GM21447 (cell line): ENCODE results near the gene PICK1.

Source experiments
- ATAC-seq: cut with Tn5 transposase; IDR thresholded peaks from one replicate; pipeline ENCODE4 v1.9.1; 2021; ENCODE audit not compliant: unreplicated experiment

PICK1 gene

DNA sequence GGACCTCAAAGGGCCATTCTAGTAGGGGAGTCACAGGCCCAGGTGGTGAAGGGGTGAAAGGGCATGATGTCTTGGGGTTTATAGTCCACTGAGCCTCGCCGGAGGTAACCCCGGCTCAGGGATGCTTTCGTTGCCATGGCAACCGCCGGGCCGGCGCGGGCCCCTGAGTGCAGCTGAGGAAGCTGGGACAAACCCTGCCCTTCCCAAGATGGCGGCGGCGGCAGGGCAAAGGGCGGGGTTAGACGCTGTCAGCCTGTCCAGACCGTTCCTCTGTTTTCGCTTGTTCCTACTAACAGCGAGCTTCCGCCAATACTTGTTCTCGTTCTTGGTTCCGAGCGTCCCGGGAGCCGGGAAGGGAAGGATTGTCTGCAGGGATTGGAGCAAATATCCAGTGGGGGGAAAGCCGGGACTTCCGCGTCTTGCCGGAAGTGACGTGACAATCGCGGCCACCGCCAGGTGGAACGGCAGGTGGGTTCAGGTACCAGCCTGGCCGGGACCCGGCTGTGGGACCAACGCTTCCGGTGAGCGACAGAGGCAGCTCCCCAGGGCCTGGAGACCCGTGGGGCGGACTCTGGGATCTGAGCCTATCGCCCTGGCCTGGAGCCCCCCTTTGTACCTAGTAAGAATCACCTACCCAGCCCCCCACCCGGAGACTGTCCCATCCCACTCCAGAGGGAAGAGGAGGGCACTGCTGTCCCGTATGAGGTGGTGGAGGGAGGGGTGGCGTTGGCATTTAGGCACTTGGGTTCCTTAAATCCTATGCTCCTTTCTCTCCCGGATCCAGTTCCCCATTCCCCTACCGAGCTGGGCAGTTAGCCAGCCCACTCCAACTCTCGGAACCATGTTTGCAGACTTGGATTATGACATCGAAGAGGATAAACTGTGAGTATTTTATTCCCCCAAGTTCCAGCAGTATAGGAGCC is at the start of gene PICK1:
PICK1 (plus strand) TSS at position 436 of the 923 bp plus-strand sequence; CDS start at position 842, 406 bp downstream.
- ATAC-seq, result no peak

DNA sequence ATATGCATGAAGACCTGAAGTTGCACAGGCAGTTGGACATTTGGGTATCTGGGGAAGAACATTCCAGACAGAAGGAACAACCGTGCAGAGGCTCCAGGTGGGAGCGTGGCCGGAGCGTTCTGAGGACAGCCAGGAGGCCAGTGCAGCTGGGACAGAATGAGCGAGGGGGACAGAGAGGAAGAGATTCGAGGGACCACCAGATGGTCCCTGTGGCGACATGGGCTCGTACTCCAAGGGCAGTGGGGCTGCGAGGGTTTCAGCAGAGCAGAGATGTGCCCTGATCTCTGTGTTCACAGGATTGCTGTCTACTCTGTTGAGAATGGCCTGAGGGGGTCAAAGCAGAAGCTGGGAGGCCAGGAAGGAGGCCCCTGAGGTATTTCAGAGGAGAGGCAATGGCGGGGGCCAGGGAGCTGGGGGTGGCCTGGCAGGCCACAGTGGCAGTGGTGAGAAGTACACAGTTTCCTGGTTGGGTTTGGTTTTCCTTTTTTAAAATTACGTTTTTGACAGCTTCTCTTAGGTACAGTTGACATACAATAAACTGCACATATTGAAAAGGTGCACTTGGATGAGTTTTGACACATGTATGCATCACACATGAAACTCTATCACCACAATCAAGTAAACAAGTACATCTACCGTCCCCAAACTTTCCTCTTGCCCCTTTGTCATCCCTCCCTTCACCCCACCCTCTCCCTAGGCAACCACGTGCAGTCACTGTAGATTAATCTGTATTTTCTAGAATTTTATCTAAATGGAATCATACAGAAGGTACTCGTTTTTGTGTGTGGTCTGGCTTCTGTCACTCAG is 48.0 kb upstream of the PICK1 start:
- ATAC-seq, result no peak

DNA sequence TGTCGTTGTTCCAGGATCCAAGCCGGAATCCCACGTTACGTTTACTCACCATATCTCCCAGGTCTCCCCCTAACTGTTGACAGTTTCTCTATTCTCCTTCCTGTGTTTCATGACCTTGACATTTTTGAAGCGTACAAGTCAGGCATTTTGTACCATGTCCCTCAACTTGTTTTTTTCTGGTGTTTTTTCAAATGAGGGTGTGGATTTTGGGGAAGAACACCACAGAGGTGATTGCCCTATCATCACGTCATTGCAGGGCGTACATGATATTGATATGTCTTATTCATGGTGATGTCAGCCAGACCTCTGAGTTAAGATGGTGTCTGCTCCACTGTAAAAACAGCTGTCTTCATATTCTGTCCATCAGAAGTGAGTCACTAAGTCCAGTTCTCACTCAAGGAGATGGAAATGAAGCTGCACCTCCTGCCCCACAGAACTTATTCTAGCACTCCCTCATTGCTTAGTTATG is 44.6 kb upstream of the PICK1 start:
- ATAC-seq, result no peak

DNA sequence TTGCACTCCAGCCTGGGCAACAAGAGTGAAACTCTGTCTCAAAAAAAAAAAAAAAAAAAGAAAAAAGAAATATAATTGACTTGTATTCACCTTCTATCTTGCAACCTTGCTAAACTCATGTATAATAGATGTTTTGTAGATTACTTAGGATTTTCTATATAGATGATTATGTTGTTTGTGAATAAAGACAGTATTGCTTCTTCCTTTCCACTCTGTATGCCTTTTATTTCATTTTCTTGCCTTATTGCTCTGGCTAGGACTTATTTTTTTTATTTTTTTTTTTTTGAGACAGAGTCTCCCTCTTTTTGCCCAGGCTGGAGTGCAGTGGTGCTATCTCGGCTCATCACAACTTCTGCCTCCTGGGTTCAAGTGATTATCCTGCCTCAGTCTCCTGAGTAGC is 43.1 kb upstream of the PICK1 start:
- no peak for ATAC-seq

DNA sequence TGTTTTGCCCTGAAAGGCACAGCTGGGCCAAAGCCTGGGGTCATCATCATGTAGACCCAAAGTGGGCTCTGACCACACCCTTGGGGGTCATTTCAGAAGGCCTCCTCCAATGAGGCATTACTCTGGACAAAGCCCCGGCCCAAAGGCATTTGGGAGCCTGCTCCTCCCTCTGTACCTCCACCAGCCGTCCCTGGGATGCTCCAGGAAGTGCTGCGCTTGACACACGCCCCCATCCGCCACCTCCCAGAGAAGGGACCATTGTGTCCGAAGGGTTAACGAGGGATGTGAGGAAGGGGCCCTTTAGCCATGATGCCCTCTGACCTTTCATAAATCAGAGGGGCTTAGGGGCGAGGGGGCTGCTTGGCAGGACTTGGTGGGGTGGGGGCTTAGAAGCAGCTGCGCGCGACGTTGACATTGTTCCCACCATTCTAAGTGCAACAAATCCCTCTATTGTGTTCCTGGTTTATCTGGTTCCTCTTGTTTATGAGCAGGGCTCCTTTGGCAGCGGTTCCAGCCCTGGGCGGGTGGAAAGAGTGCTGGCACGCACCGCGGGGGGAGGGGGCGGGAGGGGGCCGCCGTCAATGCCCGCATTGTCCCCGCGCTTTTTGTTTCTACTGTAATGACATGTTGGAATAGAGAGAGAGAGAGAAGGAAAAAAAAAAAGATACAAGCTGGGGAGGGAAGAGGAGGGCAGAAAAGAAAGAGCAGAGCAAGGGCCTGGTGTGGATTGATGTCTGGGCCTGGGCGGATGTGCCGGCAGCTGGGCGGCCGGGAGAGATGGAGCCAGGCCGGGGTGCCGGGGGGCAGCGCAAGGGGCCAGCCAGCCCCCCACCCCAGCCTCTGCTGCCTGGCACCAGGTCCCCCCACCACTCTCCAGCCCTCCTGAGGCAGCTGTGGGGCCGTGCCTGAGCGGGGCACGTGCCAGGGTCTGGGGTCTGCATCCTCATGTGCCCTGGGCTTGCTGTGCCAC is 40.7 kb upstream of the PICK1 start:
- no peak for ATAC-seq

DNA sequence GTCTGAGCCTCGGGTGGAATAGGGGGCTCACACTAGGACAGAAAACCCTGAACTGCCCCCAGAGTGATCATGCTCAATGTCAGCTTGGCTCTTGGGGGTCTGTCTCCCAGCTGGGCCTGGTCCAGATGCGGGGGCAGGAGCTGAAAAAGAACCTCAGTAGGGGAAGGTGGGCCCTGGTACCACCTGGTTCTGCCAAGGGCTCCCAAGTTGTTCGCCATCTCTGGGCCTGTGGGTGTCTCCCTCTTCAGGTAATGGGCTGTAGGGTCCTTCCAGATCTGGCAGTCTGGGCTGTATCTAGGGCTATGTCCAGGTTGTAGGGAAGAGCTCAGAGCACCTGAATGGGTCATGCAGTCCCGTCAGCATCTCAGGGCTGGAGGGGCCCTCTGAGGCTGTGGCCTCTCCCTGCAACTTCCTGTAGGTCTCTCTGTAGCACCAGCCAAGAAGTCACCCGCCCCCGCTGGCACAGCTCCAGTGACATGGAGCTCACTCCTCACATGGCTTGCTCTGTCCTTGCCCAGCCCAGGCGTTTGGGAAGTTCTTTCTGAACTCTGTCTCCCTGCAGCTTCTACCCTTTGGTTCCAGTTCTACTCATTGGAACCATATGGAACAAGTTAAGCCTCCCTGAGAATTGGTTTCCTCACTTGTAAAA is 39.8 kb upstream of the PICK1 start:
- ATAC-seq, result no peak

DNA sequence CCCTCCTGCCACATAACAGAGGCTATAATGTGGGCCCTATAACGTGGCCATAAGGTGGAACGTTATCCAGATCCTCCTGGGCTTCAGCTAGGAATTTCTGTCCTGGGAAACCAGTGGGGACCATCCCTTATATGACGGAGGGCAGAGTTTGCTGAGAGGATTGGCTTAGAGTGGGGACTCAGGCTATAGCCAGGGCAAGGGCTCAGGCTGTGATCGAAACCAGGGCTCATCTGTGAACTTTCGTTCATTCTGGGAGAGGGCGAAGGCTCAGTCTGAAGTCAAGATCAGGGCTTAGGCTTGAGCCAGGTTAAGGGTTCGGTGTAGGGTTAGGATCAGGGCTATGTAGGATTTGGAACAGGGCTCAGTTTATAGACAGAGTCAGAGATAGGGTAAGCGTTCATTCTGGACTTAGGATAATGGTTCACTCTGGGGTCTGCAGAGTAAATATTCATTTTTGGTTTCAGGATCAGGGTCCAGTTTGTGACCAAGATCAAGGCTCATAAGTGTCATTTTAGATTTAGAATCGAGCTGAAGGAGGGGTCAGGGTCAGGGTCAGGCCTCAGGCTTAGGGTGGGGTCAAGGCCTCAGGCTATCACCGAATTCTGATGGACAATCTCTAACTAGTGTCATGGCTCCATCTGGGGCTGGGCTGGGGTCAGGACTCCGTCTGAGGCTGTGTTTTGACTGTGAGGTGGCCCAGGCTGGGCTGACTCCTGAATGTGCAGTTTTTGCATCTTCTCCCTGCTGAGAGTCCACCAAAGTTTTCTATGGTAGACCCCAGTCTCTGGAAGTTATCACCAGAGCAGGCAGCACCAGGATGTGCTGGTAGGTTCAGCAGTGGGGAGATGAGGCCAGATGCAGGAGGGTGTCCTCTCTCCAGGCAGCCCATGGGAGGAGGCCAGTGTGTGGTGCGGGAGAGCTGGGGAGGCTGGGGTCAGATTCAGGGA is 39.0 kb upstream of the PICK1 start:
- no peak for ATAC-seq

DNA sequence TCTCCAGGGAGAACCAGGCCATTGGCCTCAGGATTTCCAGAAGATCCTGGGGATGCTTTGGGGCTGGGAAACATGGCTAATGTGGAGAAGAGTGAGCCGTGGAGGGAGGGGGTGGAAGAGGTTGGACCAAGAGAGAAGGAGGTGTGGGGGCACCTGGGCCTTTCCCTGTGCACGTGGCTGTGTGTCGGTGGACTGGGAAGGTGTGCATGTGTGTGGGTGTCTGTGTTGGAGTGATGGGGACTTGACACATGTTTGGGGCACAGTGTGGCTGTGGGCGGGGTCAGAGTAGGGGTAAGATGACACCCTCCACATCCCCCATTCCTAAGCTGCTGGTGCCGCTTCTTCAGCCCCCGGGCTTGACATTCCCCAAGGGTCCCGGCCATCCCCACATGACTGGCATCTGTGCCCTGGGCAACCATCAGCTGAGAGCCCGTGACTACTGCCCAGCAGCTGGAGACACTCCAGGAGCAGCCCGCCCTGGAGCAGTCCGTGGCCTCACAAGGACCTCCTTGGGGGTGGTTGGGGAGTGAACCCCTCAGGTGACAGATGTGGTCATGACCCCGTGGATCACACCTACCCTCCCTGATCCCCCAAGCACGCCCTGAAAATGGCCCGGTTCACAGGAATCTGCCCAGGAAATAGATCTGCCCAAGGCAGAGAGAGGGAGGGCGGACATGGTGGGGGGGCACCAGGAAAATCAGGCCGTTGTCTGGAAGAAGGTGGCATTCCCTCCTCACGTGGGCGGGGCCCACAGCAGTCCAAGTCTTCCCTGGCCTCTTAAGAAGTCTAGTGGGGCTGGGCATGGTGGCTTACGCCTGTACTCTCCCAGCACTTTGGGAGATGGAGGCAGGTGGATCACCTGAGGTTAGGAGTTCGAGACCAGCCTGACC is 38.0 kb upstream of the PICK1 start:
- no peak for ATAC-seq

DNA sequence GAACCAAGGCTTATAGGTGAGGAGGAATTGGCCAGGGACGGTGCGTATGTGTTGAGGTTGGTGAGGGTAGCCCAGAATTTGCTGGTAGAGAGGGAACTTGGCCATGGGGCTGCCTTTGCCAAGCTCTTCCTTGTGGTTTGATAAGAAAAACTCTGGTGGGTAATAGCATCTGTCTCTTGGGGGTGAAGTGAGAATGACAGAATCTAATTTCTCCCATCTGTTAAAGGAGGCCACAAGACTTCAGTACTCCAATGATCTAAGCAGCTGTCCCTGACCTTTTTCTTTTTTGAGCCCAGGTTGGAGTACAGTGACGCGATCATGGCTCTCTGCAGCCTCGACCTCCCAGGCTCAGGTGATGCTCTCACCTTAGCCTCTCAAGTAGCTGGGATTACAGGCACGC is 36.0 kb upstream of the PICK1 start:
- ATAC-seq, result no peak

DNA sequence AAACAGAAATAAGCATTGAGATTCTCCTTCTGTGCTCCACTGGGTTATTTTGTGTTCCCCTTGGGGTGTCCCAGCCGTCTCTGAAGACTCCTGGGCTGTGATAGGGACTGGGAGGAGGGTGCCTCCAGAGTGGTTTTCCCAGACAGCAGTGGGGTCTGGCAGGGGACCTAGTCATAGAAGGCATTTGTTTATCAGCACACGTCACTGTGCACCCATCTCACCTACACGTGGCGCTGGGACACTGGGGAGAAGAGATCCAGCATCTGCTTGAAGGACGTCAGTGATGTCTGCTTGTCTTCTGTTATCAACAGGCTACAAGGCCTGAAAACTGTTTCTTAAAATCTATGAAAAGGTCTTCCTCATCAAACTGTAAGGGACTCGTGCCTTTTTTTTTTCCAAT is 34.2 kb upstream of the PICK1 start:
- no peak for ATAC-seq

DNA sequence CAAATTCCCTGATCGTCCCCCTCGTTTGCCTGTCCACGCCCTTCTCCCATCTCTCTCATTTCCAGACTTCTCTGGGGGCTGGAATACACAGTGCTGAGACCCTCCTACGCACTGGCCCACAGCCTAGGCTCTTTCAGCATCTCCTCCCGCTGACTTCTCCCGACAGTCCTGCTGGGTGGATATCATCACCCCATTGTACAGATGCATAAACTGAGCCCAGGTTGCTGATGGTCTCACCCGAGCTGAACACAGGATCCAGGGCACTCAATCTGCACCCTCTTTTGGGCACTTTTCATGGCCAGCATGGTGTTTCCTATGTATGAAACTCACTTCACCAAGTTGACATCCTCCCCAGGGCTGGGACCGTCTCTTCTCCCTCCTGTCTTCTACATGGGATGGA is 31.7 kb upstream of the PICK1 start:
- ATAC-seq, result no peak

DNA sequence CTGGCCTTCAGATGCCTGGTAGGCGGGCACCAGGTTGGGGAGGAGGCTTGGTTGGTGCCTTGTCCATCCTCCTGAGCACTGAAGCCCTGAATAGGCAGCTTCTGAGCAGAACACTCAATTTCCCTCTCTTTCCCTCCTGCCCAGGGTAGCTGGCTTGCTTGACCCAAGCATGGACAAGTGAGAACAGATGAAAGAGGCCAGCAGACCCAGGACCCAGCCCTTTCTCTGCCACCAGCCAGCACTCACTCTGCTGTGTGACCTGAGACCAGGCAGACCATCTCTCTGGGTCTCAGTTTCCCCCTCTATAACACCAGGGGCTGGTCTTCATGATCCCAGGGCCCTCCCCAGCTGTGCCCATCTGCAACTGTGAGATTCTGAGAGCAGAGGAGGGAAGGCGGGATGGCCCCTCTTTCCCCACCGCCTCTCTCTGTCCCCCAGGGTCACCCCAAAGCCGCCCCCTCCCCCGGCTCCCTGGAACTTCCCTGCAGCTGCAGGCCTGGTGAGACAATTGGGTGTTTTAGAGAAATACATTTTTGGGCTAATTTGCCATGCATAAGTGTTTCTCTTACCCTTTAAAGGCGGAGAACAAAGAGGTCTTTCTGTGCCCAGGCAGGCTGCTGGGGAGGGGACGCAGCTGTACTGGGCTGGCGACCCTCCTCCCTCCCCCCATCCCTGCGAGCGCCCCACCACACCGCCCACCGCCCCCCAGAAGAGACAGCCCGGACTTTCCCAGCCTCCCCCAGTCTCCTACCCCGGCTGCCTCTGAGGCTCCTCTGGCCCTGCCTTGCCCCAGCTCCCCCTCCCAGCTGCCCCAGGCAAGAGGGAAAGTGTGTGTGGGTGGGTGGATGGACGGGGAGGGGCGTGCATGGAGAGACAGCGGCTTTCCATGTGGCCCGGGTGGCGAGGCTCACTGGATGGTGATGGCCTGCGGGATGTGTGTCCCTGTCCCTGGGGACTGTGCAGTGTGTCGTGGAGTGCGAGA is 30.8 kb upstream of the PICK1 start:
- no peak for ATAC-seq

DNA sequence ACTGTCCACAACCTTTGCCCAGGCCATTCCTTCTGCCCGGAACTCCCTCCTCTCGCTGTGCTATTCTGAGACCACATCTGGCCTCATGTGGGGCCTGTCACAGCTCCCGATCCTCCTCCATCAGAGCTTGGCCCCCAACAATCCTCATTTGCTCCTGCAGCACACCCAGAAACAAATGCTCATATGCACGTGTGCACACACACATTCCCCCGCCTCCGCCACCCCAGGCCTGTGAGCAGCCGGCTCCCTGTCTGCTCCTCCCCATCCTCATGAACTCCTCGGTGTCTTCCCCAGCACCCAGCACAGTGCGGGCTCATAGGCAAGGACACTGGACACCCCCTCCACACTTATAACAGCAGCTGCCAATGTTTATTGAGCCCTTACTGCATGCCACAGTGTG is 29.7 kb upstream of the PICK1 start:
- ATAC-seq, result no peak

DNA sequence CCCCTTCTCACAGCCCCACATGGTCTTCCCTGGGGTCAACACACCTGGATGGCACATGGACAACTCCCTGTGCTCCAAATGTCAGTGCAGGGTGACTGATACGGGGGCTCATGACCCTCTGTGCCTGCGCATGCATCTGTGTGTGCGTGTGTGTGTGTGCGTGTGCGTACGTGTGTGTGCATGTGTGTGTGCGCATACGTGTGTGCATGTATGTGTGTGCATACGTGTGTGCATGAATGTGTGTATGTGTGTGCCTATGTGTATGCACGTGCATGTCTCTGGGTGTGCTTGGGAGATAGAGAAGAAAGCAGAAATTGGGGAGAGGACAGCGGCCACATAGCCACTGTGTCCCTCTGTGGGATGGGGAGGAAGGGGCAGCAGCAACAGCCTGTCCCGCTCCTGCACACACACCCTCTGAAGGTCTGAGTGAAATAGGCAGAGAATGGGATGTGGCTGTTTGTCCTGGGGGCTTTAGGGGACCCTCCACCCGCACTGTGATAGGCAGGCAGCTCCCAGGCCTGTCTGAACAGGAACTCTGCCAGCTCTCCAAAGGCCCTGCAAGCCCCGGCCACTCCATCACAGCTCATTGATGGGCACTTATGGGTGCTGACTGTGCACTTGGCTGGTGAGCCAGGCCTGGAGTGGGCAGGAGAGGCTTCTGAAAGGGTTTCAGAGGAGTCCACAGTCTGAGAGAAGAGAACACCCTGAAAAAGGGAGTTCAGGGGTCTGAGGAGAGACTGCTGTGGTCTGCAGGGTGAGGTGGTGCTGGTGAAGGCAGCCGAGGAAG is 28.7 kb upstream of the PICK1 start:
- ATAC-seq, result no peak

DNA sequence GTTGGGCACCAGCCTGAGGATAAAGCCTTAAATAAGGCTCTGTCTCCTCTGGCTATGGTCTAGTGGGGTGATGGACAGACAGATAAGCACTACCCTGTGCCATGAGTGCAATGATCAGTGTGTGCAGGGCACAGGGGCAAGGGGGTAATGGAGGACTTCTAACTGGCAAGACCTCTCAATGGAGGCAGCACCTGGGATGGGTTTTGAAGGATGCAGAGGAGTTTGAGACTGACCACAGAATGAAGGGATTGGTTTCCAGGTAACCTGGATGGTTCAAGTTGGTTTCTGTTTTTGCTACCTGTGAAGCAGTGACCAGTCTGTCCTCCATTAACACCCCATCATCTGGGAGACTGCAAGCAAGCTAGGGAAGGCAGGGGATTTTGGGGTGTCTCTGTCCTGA is 27.8 kb upstream of the PICK1 start:
- no peak for ATAC-seq

DNA sequence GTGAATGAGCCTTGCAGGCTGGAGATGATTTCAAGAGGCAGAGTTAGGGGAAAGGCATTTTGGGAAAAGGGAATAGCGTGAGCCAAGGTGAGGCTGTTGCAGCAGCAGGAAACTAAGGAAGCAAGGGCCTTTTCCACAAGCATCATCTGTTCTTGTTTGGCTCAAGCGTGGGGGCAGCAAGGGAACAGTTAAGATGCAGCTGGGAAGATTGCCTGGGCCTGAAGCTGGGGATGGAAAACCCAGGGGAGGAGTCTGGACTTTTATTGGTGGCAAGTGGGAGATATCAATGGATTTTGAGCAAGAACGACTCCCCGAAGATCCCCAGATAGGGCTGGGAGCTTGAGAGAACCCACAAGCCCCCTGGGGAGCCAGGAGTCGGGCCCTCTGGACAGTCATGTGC is 27.3 kb upstream of the PICK1 start:
- ATAC-seq, result no peak
